Measurements from ENCODE around the gene PRKACA.
A peak's percentile ranks its signal among the peaks of the same experiment; 100 is the strongest.

Gene PRKACA

DNA sequence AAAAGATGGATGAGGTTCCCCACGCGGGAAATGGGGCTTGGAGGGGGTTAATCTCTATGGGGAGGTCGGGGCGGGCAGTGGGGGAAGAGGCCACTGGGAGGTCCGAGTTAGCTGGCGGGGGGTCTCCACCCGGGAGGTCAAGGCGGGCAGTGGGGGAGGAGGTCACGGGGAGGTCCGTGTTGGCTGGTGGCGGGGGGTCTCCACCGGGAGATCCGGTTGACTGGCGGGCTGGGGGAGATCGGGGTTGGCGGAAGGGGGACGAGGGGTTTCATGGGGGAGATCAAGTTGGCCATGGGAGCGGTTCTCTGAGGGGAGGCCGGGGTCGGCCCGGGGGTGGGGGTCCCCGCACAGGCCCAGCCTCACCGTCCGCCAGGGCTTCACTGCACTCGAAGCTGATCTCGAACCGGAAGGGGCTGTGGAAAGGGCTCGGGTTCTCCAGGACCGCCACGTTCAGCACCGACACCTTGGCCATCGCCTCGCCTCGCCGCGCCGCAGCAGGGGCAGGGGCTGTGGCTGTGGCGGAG is 18.5 kb upstream of the PRKACA start (continued):
- TF ChIP-seq, protein P1, sequence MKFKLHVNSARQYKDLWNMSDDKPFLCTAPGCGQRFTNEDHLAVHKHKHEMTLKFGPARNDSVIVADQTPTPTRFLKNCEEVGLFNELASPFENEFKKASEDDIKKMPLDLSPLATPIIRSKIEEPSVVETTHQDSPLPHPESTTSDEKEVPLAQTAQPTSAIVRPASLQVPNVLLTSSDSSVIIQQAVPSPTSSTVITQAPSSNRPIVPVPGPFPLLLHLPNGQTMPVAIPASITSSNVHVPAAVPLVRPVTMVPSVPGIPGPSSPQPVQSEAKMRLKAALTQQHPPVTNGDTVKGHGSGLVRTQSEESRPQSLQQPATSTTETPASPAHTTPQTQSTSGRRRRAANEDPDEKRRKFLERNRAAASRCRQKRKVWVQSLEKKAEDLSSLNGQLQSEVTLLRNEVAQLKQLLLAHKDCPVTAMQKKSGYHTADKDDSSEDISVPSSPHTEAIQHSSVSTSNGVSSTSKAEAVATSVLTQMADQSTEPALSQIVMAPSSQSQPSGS (tag by site-specific recombination; IDR thresholded peaks at IDR 0.05; ENCODE audit: low read depth) = no peak
- TF ChIP-seq ZNF174 (tag by site-specific recombination; IDR thresholded peaks at IDR 0.05) = no peak
- TF ChIP-seq PRDM1 (tag by site-specific recombination; IDR thresholded peaks at IDR 0.05) = no peak
- no peak for TF ChIP-seq ZNF514 (tag by site-specific recombination; IDR thresholded peaks at IDR 0.05)
- no peak for TF ChIP-seq ZNF114 (tag by site-specific recombination; IDR thresholded peaks at IDR 0.05)
- no peak for TF ChIP-seq SP3 (tag by site-specific recombination; IDR thresholded peaks at IDR 0.05)
- no peak for TF ChIP-seq ZNF548 (tag by site-specific recombination; IDR thresholded peaks at IDR 0.05)
- TF ChIP-seq ZNF555 (tag by site-specific recombination; conservative IDR thresholded peaks at IDR 0.05) = no peak
- no peak for TF ChIP-seq SALL2 (tag by site-specific recombination; IDR thresholded peaks at IDR 0.05; ENCODE audit: borderline replicate concordance)
- TF ChIP-seq KLF7 (tag by site-specific recombination; IDR thresholded peaks at IDR 0.05; ENCODE audit: borderline replicate concordance) = peak; percentile 30; the same call in 1 of the 2 replicates
- TF ChIP-seq, protein P2, sequence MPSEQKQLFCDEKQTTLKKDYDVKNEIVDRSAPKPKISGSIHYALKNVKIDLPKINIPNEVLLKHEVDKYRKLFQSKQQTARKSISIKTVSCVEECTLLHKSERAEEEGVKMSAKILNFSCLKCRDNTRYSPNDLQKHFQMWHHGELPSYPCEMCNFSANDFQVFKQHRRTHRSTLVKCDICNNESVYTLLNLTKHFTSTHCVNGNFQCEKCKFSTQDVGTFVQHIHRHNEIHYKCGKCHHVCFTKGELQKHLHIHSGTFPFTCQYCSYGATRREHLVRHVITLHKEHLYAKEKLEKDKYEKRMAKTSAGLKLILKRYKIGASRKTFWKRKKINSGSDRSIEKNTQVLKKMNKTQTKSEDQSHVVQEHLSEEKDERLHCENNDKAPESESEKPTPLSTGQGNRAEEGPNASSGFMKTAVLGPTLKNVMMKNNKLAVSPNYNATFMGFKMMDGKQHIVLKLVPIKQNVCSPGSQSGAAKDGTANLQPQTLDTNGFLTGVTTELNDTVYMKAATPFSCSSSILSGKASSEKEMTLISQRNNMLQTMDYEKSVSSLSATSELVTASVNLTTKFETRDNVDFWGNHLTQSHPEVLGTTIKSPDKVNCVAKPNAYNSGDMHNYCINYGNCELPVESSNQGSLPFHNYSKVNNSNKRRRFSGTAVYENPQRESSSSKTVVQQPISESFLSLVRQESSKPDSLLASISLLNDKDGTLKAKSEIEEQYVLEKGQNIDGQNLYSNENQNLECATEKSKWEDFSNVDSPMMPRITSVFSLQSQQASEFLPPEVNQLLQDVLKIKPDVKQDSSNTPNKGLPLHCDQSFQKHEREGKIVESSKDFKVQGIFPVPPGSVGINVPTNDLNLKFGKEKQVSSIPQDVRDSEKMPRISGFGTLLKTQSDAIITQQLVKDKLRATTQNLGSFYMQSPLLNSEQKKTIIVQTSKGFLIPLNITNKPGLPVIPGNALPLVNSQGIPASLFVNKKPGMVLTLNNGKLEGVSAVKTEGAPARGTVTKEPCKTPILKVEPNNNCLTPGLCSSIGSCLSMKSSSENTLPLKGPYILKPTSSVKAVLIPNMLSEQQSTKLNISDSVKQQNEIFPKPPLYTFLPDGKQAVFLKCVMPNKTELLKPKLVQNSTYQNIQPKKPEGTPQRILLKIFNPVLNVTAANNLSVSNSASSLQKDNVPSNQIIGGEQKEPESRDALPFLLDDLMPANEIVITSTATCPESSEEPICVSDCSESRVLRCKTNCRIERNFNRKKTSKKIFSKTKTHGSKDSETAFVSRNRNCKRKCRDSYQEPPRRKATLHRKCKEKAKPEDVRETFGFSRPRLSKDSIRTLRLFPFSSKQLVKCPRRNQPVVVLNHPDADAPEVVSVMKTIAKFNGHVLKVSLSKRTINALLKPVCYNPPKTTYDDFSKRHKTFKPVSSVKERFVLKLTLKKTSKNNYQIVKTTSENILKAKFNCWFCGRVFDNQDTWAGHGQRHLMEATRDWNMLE (tag by site-specific recombination; conservative IDR thresholded peaks at IDR 0.05; ENCODE audit: low read depth) = no peak
- 0 out of 2 replicates have a peak, but pooled peaks have one; percentile 35 for TF ChIP-seq ZSCAN23 (tag by site-specific recombination; IDR thresholded peaks at IDR 0.05)

DNA sequence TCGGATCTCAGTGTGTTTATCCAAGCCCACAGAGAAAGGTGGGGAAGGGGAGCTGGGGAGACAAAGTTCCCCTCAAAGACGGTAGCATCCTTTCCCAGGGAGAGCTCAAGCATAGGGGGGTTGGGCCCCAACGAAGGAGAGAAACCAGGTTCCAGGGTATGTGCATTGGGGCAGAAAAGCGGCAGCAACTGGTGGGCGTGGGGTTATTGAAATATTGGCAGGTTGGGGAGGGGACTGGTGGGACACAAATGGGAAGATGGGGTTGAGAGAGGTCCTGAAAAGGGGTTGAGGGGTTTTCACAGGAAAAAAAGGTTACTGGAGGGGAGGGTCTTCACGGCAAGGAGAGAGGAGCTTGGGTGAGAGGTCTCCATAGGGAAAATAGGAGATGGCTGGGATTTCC is 17.8 kb upstream of the PRKACA start:
- TF ChIP-seq SCRT1 (tag by site-specific recombination; IDR thresholded peaks at IDR 0.05; ENCODE audit: borderline replicate concordance) = peak; percentile 89
- TF ChIP-seq KLF9 (tag by site-specific recombination; IDR thresholded peaks at IDR 0.05; ENCODE audit: low read depth) = peak; percentile 31; the same call in 1 of the 2 replicates
- TF ChIP-seq ZNF701 (tag by site-specific recombination; IDR thresholded peaks at IDR 0.05) = no peak
- TF ChIP-seq, protein P3, sequence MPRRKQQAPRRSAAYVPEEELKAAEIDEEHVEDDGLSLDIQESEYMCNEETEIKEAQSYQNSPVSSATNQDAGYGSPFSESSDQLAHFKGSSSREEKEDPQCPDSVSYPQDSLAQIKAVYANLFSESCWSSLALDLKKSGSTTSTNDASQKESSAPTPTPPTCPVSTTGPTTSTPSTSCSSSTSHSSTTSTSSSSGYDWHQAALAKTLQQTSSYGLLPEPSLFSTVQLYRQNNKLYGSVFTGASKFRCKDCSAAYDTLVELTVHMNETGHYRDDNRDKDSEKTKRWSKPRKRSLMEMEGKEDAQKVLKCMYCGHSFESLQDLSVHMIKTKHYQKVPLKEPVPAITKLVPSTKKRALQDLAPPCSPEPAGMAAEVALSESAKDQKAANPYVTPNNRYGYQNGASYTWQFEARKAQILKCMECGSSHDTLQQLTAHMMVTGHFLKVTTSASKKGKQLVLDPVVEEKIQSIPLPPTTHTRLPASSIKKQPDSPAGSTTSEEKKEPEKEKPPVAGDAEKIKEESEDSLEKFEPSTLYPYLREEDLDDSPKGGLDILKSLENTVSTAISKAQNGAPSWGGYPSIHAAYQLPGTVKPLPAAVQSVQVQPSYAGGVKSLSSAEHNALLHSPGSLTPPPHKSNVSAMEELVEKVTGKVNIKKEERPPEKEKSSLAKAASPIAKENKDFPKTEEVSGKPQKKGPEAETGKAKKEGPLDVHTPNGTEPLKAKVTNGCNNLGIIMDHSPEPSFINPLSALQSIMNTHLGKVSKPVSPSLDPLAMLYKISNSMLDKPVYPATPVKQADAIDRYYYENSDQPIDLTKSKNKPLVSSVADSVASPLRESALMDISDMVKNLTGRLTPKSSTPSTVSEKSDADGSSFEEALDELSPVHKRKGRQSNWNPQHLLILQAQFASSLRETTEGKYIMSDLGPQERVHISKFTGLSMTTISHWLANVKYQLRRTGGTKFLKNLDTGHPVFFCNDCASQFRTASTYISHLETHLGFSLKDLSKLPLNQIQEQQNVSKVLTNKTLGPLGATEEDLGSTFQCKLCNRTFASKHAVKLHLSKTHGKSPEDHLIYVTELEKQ (tag by site-specific recombination; IDR thresholded peaks at IDR 0.05; ENCODE audit: borderline replicate concordance) = no peak
- peak; percentile 97 for TF ChIP-seq SCRT2 (tag by site-specific recombination; IDR thresholded peaks at IDR 0.05)
- no peak for TF ChIP-seq GLIS2 (tag by site-specific recombination; IDR thresholded peaks at IDR 0.05)
- TF ChIP-seq ZBTB20 (tag by site-specific recombination; IDR thresholded peaks at IDR 0.05) = peak; percentile 66
- TF ChIP-seq ZNF660 (tag by site-specific recombination; IDR thresholded peaks at IDR 0.05) = no peak
- TF ChIP-seq ZNF239 (tag by site-specific recombination; IDR thresholded peaks at IDR 0.05) = no peak
- TF ChIP-seq ZFHX2 (tag by site-specific recombination; conservative IDR thresholded peaks at IDR 0.05) = peak; percentile 39; the same call in 1 of the 2 replicates
- no peak for TF ChIP-seq ZNF830 (tag by site-specific recombination; IDR thresholded peaks at IDR 0.05; ENCODE audit: low read depth)
- POLR2A ChIA-PET = interaction anchor here (0.6 to 2.8 kb wide), 7 partner anchors 10 to 1017 kb away, joined by 3 to 64 read pairs (median 4); partner anchors contain the start of genes DNAJB1, NACC1 and PRKACA
- peak overlapping the region; percentile 90 for H3K4me3 ChIP-seq (ENCODE audit: low read depth, low read length)
- H3K36me3 ChIP-seq (ENCODE audit: control insufficient read depth in 2 of 2, insufficient read depth in 1 of 2, low read length in 2 of 2) = peaks cover 4 to 12% of the 10 kb centered on the region in 2 experiments; a peak in 2 of 3 replicates
- CTCF ChIA-PET = interaction anchor here (0.6 to 3.8 kb wide), 7 partner anchors 20 to 985 kb away, joined by 3 to 26 read pairs (median 8); no protein-coding TSS in a partner anchor
- no peaks in the 10 kb centered on the region for H3K9me3 ChIP-seq (ENCODE audit: control insufficient read depth, insufficient read depth, low read depth, low read length)
- H3K4me1 ChIP-seq (ENCODE audit: control insufficient read depth, insufficient read depth, low read length) = no peaks in the 10 kb centered on the region
- no peak overlapping the region for H3K27ac ChIP-seq (ENCODE audit: extremely low read depth, low read depth, low read length)

All from HEK293 (cell line).